BLaER1 treated with 17β-estradiol and CSF1 and Interleukin-3, amounts not matched to agents 10 nM and 100 nM (cell line): ENCODE measurements around the gene SERF1A.
"Not testable (repeated sequence)": the region's sequence is repeated elsewhere in the genome, so short reads cannot be mapped to it uniquely, and the experiment has no call there.

ENCODE experiments used
- H3K27ac ChIP-seq, 11 experiments: shearing (Covaris generic); formaldehyde crosslinking; 2 replicates each; pipeline ENCODE4 v1.8.1; 2022
- H3K27me3 ChIP-seq, 11 experiments: shearing (Covaris generic); formaldehyde crosslinking; 2 replicates each; pipeline ENCODE4 v1.8.1; 2022
- H3K36me3 ChIP-seq, 11 experiments: shearing (Covaris generic); formaldehyde crosslinking; 2 replicates each; pipeline ENCODE4 v1.8.1; 2022
- H3K4me1 ChIP-seq, 10 experiments: shearing (Covaris generic); formaldehyde crosslinking; 2 replicates each; pipeline ENCODE4 v1.8.1; 2022
- H3K4me2 ChIP-seq, 11 experiments: shearing (Covaris generic); formaldehyde crosslinking; 2 replicates each; pipeline ENCODE4 v1.8.1; 2022
- H3K4me3 ChIP-seq, 10 experiments: shearing (Covaris generic); formaldehyde crosslinking; 2 replicates each; pipeline ENCODE4 v1.8.1; 2022
- H3K9ac ChIP-seq, 11 experiments: shearing (Covaris generic); formaldehyde crosslinking; 2 replicates each; pipeline ENCODE4 v1.8.1; 2022
- H3K9me3 ChIP-seq, 11 experiments: shearing (Covaris generic); formaldehyde crosslinking; replicated peaks in 1 of 11; 2 replicates each; pipeline ENCODE4 v1.8.1; 2022
- H4K20me1 ChIP-seq, 11 experiments: shearing (Covaris generic); formaldehyde crosslinking; 2 replicates each; pipeline ENCODE4 v1.8.1; 2022

SERF1A gene

GRCh38 chr5:70900533-70901271 lies at the start of gene SERF1A:
TSS of gene SERF1A (plus strand) at chr5:70900669. CDS start at chr5:70900870, 201 bp downstream.
- not testable (repeated sequence) for H3K4me3 ChIP-seq, H3K4me1 ChIP-seq, H3K9ac ChIP-seq, H3K36me3 ChIP-seq, H3K9me3 ChIP-seq, H3K27me3 ChIP-seq, H3K27ac ChIP-seq, H4K20me1 ChIP-seq, H3K4me2 ChIP-seq

- H4K20me1 ChIP-seq, H3K27ac ChIP-seq, H3K9ac ChIP-seq, H3K4me3 ChIP-seq, H3K27me3 ChIP-seq, H3K4me1 ChIP-seq, H3K4me2 ChIP-seq, H3K36me3 ChIP-seq, H3K9me3 ChIP-seq: not testable (repeated sequence)
Measured at GRCh38 chr5:70866778-70867177, 33.7 kb upstream of the SERF1A start.

GRCh38 chr5:70870626-70871025 lies 29.8 kb upstream of the SERF1A start:
- not testable (repeated sequence) for H4K20me1 ChIP-seq, H3K9me3 ChIP-seq, H3K4me1 ChIP-seq, H3K27ac ChIP-seq, H3K9ac ChIP-seq, H3K27me3 ChIP-seq, H3K4me3 ChIP-seq, H3K4me2 ChIP-seq, H3K36me3 ChIP-seq

- H3K36me3 ChIP-seq, H3K9me3 ChIP-seq: not testable (repeated sequence)
Measured at GRCh38 chr5:70896076-70896475, 4.4 kb upstream of the SERF1A start.

GRCh38 chr5:70901272-70901571 lies 753 bp downstream of the SERF1A start:
- not testable (repeated sequence) for H3K27me3 ChIP-seq, H4K20me1 ChIP-seq, H3K9ac ChIP-seq, H3K4me2 ChIP-seq, H3K27ac ChIP-seq, H3K9me3 ChIP-seq, H3K4me1 ChIP-seq, H3K4me3 ChIP-seq, H3K36me3 ChIP-seq

More at GRCh38 chr5:70896076-70896475, 4.4 kb upstream of the SERF1A start:
- not testable (repeated sequence) for H4K20me1 ChIP-seq, H3K4me2 ChIP-seq, H3K27ac ChIP-seq, H3K9ac ChIP-seq, H3K4me3 ChIP-seq, H3K4me1 ChIP-seq, H3K27me3 ChIP-seq

GRCh38 chr5:70906624-70907023 lies 6.2 kb downstream of the SERF1A start:
- H3K27me3 ChIP-seq, H3K9ac ChIP-seq, H3K27ac ChIP-seq, H3K9me3 ChIP-seq, H4K20me1 ChIP-seq, H3K4me2 ChIP-seq, H3K4me3 ChIP-seq, H3K36me3 ChIP-seq, H3K4me1 ChIP-seq: not testable (repeated sequence)

GRCh38 chr5:70916829-70917228 lies 16.4 kb downstream of the SERF1A start:
- not testable (repeated sequence) for H3K4me3 ChIP-seq, H3K4me1 ChIP-seq, H3K4me2 ChIP-seq, H3K9me3 ChIP-seq, H4K20me1 ChIP-seq, H3K9ac ChIP-seq, H3K27ac ChIP-seq, H3K27me3 ChIP-seq, H3K36me3 ChIP-seq

- H3K9me3 ChIP-seq, H3K27ac ChIP-seq, H3K36me3 ChIP-seq, H3K4me2 ChIP-seq, H4K20me1 ChIP-seq, H3K4me3 ChIP-seq, H3K27me3 ChIP-seq, H3K9ac ChIP-seq, H3K4me1 ChIP-seq: not testable (repeated sequence)
Measured at GRCh38 chr5:70925211-70925562, 24.7 kb downstream of the SERF1A start.

- H3K9me3 ChIP-seq, H3K4me2 ChIP-seq, H3K9ac ChIP-seq, H3K36me3 ChIP-seq, H3K4me1 ChIP-seq, H3K27me3 ChIP-seq, H3K4me3 ChIP-seq, H4K20me1 ChIP-seq, H3K27ac ChIP-seq: not testable (repeated sequence)
Measured at GRCh38 chr5:70931709-70932368, 31.4 kb downstream of the SERF1A start.

- not testable (repeated sequence) for H4K20me1 ChIP-seq, H3K9me3 ChIP-seq, H3K36me3 ChIP-seq, H3K4me3 ChIP-seq, H3K4me1 ChIP-seq, H3K27ac ChIP-seq, H3K4me2 ChIP-seq, H3K27me3 ChIP-seq, H3K9ac ChIP-seq
Measured at GRCh38 chr5:70932560-70932959, 32.1 kb downstream of the SERF1A start.

GRCh38 chr5:70953068-70953467 lies 52.6 kb downstream of the SERF1A start:
- H4K20me1 ChIP-seq, H3K4me3 ChIP-seq, H3K4me1 ChIP-seq, H3K9ac ChIP-seq, H3K36me3 ChIP-seq, H3K27me3 ChIP-seq, H3K27ac ChIP-seq, H3K4me2 ChIP-seq, H3K9me3 ChIP-seq: not testable (repeated sequence)
